GM21737 (cell line): ENCODE measurements around the gene HEPN1.
"Not testable (repeated sequence)": the region's sequence is repeated elsewhere in the genome, so short reads cannot be mapped to it uniquely, and the experiment has no call there.

Source experiments
- ATAC-seq: cut with Tn5 transposase; IDR thresholded peaks from one replicate; pipeline ENCODE4 v1.9.1; 2021; ENCODE audit warnings: mild to moderate bottlenecking, moderate library complexity; ENCODE audit not compliant: unreplicated experiment

Gene HEPN1

DNA sequence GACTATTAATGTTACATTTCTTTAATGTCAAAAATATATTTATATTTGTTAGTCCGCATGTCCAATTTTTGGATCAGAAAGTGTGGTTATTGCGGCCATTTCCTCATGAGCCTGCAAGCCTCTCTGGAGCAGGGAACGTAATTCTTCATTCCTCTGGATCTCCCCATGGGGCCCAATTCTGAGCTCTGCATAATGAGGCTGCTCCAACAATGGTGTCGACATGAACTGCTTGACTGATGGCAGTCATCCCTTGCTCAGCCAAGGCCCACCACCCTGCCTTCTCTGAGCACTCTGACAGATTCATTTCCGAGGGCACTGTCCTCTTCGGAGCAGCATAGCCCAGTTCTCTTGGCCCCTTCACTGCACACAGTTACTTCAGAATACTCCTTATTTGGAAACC is 19.9 kb downstream of the HEPN1 start:
- no peak for ATAC-seq

- no peak for ATAC-seq
These were observed 22.7 kb downstream of the HEPN1 start for GRCh38 chr11:124941703-124942102.

- ATAC-seq, result no peak
These were observed 23.6 kb downstream of the HEPN1 start for GRCh38 chr11:124942466-124943253.

- no peak for ATAC-seq
These were observed 24.2 kb downstream of the HEPN1 start for GRCh38 chr11:124943254-124943616.

- no peak for ATAC-seq
These were observed 24.7 kb downstream of the HEPN1 start for GRCh38 chr11:124943741-124944140.

DNA sequence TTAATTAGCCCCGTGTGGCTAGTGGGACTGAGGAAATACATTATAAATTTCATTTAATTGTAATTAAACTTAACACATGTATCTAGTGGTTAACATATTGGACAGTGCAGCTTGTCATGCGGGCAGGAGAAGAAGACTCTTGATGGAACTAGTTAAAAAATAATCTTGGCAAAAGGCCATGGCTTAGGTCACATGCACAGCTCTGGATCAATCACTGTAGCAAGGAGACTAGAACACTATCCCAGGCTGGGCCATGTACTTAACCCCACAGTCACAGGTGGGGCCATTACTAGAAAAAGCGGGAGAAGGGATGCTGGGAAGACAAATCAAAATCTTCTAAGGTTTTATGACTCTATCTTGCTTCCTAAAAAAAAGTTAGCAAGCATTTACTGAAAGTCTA is 25.5 kb downstream of the HEPN1 start:
- no peak for ATAC-seq

DNA sequence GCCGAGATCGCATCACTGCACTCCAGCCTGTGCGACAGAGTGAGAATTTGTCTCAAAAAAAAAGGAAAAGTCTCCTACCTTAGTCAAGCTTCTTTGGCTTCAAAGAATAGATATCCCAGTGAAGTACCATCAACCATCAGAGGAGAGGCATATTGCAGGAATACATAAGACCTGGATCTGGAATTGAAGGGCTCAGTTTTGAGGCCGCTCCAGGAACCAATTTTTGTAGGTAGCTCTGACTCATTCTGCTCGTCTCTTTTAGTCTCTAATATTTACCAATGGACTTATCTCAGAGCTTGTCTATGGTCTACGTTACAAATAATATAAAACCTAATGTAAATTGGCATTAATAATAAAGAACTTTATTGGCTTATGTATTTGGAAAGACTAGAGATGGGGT is 26.8 kb downstream of the HEPN1 start:
- no peak for ATAC-seq

- no peak for ATAC-seq
These were observed 27.7 kb downstream of the HEPN1 start for GRCh38 chr11:124946735-124947141.

- no peak for ATAC-seq
These were observed 31.7 kb downstream of the HEPN1 start for GRCh38 chr11:124950601-124951330.

GRCh38 chr11:124951341-124951740 is 32.3 kb downstream of the HEPN1 start:
- no peak for ATAC-seq

DNA sequence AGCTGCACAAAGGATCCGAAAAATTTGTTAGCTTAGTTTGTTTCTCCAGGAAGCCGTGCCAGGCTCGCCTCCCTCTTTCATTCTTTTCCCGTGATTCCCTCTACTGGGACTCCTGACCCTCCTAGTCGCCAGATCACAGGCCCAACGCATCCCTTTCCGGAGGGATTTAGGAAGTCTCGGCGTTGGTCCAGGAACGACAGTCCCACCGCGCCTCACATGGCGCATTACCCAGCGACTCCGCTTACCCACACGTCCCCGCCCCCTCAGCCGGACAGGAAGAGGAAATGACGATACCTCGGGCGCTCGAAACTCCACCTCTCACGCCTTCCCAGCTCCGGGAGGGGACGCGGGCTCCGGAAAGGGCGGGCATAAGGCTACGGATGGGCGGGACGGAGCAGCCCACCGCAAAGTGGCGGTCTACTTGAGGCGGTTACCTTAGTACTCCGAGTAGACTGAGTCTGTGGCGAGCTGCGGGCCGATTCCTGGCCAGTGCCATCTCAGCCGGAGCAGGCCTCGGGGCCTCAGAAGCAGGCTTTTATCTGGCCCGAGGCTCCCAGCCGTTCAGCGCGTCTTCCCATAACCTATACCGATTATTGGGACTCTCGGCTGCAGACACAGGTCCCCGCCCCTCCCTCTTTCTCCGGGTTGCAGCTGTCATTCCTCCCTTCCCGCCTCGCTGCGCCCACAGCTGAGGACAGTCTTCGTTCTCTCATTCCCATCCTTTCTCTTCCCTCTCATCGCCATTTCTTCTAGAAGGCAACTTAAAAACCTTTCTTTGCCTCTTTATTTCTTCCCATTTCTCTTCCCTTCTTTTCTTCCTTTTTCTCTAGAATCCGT is 34.9 kb downstream of the HEPN1 start, which contains the start of gene CCDC15:
TSS of gene CCDC15 (plus strand) at position 450 of the 837 bp plus-strand sequence. CDS start 531 bp downstream, outside the sequence.
- peak; percentile 99 for ATAC-seq

- no peak for ATAC-seq
These were observed 35.5 kb downstream of the HEPN1 start for GRCh38 chr11:124954590-124954955.

GRCh38 chr11:124955035-124955434 is 36.0 kb downstream of the HEPN1 start:
- no peak for ATAC-seq

DNA sequence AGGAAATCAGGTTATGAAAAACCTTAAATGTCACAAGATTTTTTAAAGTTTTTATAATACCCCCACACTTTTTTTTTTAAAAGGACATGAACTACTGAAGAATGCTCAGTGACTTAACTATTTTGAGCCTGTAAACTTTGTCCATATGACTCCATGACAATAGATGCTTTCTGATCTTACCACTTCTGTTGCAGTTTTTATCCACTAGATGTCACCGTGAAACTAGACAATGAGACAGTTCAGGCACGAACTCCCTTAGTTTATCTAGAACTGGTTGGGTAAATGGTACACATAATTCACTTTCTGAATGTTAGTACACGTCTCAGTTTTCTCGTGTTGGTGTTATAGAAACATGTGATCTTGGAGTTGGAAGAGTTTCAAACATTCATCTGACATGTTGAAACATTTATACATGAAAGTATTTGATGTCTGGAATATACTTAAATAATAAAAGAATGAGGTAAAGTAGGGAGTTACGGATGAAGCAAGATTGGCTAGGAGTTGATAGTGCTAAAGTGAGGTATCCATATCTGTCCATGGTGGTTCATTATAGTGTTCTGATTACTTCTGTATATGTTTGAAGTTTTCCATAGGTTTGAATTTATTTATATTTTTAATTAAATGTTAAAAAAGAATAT is 43.0 kb downstream of the HEPN1 start:
- no peak for ATAC-seq

GRCh38 chr11:124968197-124968596 is 49.1 kb downstream of the HEPN1 start:
- ATAC-seq, result not testable (repeated sequence)
